CD4-positive, alpha-beta T cell treated with Interleukin-12 subunit alpha and Interleukin-12 subunit beta, for 1 hour (primary cell): ENCODE data around the gene CAPZA3.
"Not testable (repeated sequence)": the region's sequence is repeated elsewhere in the genome, so short reads cannot be mapped to it uniquely, and the experiment has no call there.

Source experiments
- DNase-seq: peaks from one replicate; pipeline ENCODE4 v3.0.0-alpha.2; 2020

Gene CAPZA3

DNA sequence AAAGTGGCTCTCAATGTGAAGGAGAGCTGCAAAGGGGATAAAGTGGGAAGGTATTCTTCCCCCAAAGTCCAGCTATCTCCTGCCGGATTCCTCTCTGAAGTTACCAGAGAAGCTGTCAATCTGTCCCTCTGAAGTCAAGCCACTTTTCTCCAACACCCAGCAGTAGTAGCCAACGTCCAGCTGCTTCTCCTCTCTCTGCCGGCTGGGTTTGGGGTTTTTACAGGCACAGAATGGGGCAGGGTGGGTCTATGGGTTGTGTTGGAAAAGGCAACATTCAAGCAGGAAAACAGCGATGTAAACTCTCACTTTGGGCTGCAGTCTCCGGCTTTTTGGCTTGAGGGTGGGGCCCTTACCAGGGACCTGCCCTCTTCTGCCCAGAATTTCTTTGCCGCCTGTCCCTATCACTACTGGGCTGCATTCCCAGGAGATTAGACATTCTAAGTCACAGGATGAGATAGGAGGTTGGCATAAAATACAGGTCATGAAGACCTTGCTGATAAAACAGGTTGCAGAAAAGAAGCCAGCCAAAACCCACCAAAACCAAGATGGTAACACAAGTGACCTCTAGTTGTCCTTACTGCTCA is 16.3 kb downstream of the CAPZA3 start:
- DNase-seq, result no peak

DNA sequence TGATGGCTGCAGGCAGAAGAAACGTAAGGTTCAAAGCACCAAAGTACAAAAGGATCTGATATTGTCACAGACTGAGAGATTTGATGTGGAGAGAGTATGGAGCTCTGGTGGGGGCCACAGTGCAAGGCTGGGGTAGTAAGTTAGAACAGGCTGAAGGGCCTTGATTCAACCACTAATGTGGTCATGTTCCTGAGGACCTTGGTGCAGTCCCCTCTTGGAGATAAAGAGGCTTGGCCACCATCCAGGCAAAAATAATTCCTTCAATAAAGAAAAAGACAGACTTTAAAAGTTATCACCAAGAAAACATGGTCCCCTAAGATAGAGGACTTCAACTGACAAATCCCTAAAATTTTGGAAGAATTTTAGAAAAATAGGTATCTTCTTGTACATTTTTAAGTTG is 17.4 kb downstream of the CAPZA3 start:
- no peak for DNase-seq

GRCh38 chr12:18766479-18766878 is 28.6 kb downstream of the CAPZA3 start:
- DNase-seq, result not testable (repeated sequence)

- DNase-seq, result no peak
Measured at GRCh38 chr12:18782827-18783226, 44.9 kb downstream of the CAPZA3 start.

GRCh38 chr12:18785465-18785864 is 47.5 kb downstream of the CAPZA3 start:
- DNase-seq, result not testable (repeated sequence)
